Measurements from ENCODE around the gene ASB2.

Gene ASB2

GRCh38 chr14:93949511-93950075 lies 26.8 kb downstream of the ASB2 start:
- no peak for TF ChIP-seq CTCF (IDR thresholded peaks at IDR 0.05; ENCODE audit: borderline replicate concordance, insufficient read depth, low read depth, low read length)
- H3K4me3 ChIP-seq (ENCODE audit: low read depth, low read length) = no peak overlapping the region

- no peak overlapping the region for H3K4me3 ChIP-seq (ENCODE audit: low read depth, low read length)
- no peak for TF ChIP-seq CTCF (IDR thresholded peaks at IDR 0.05; ENCODE audit: borderline replicate concordance, insufficient read depth, low read depth, low read length)
Observed at GRCh38 chr14:93947282-93947681, 29.1 kb downstream of the ASB2 start.

GRCh38 chr14:93946541-93947090 lies 29.8 kb downstream of the ASB2 start:
- H3K4me3 ChIP-seq (ENCODE audit: low read depth, low read length) = no peak overlapping the region
- TF ChIP-seq CTCF (IDR thresholded peaks at IDR 0.05; ENCODE audit: borderline replicate concordance, insufficient read depth, low read depth, low read length) = no peak

- TF ChIP-seq CTCF (IDR thresholded peaks at IDR 0.05; ENCODE audit: borderline replicate concordance, insufficient read depth, low read depth, low read length) = no peak
Observed at GRCh38 chr14:93946104-93946503, 30.3 kb downstream of the ASB2 start.

GRCh38 chr14:93945070-93945399 lies 31.3 kb downstream of the ASB2 start:
- no peak for TF ChIP-seq CTCF (IDR thresholded peaks at IDR 0.05; ENCODE audit: borderline replicate concordance, insufficient read depth, low read depth, low read length)
- H3K4me3 ChIP-seq (ENCODE audit: low read depth, low read length) = no peak overlapping the region

More at GRCh38 chr14:93946104-93946503, 30.3 kb downstream of the ASB2 start:
- H3K4me3 ChIP-seq (ENCODE audit: low read depth, low read length) = no peak overlapping the region

GRCh38 chr14:93944348-93945069 lies 31.9 kb downstream of the ASB2 start:
- no peak overlapping the region for H3K4me3 ChIP-seq (ENCODE audit: low read depth, low read length)
- no peak for TF ChIP-seq CTCF (IDR thresholded peaks at IDR 0.05; ENCODE audit: borderline replicate concordance, insufficient read depth, low read depth, low read length)

- no peak overlapping the region for H3K4me3 ChIP-seq (ENCODE audit: low read depth, low read length)
- TF ChIP-seq CTCF (IDR thresholded peaks at IDR 0.05; ENCODE audit: borderline replicate concordance, insufficient read depth, low read depth, low read length) = no peak
Observed at GRCh38 chr14:93943930-93944329, 32.4 kb downstream of the ASB2 start.

Measured in GM12875 (cell line).